SH-SY5Y (cell line): ENCODE measurements around the gene DCN.

Experiments used
- GATA2 ChIP-seq: IDR thresholded peaks from 2 replicates; pipeline ENCODE4 v1.6.1; 2011; ENCODE audit warnings: mild to moderate bottlenecking, low read depth, low read length
- GATA3 ChIP-seq: IDR thresholded peaks from 2 replicates; pipeline ENCODE4 v1.6.1; 2011; ENCODE audit warnings: low read depth, mild to moderate bottlenecking, low read length, moderate library complexity

GRCh38 chr12:91109148-91109564 lies 73.5 kb downstream of the DCN start:
- TF ChIP-seq GATA3 (no peak), GATA2 (no peak)
